ENCODE data around the gene LRSAM1. TPM values are rescaled to one million over a fixed set of nuclear protein-coding genes. Genes with fewer than 3 reads are reported as not detected.

LRSAM1 gene
- total and polyA plus RNA-seq, 2 of the 8 experiments (the other 6 are each of a cell fraction or from before 2014, with no cell fraction given) = 9.7 to 18.3 TPM

- TF ChIP-seq GTF2F1 (IDR thresholded peaks at IDR 0.05; ENCODE audit: borderline replicate concordance, low read depth, low read length) = no peak
- no peak for TF ChIP-seq ZNF274 (IDR thresholded peaks at IDR 0.05; ENCODE audit: borderline replicate concordance, extremely low read depth, low read length)
- no peak for TF ChIP-seq KDM4A (IDR thresholded peaks at IDR 0.05; ENCODE audit: low read depth, low read length, severe bottlenecking)
- TF ChIP-seq SRF (IDR thresholded peaks at IDR 0.05; ENCODE audit: low read depth, low read length) = no peak
- no peak for TF ChIP-seq KDM5A (IDR thresholded peaks at IDR 0.05; ENCODE audit: low read length)
- no peak for TF ChIP-seq CHD7 (IDR thresholded peaks at IDR 0.05; ENCODE audit: insufficient replicate concordance, low read length)
- no peak for TF ChIP-seq BRCA1 (IDR thresholded peaks at IDR 0.05; ENCODE audit: low read depth, low read length)
- TF ChIP-seq SIN3A (conservative IDR thresholded peaks at IDR 0.05 in 1 of 2, IDR thresholded peaks at IDR 0.05 in 1 of 2; ENCODE audit: low read depth in 1 of 2, low read length in 2 of 2) = 0 out of 4 replicates have a peak, but pooled peaks of 1 of the 2 experiments have one; percentile 17
These were observed 33.3 kb upstream of the LRSAM1 start (continued) for GRCh38 chr9:127418037-127418471.

Data from H1 (cell line).